ENCODE results near the gene B4GALNT2.
A peak's percentile ranks its signal among the peaks of the same experiment; 100 is the strongest.
"Not testable (repeated sequence)": the region's sequence is repeated elsewhere in the genome, so short reads cannot be mapped to it uniquely, and the experiment has no call there.

The B4GALNT2 gene

DNA sequence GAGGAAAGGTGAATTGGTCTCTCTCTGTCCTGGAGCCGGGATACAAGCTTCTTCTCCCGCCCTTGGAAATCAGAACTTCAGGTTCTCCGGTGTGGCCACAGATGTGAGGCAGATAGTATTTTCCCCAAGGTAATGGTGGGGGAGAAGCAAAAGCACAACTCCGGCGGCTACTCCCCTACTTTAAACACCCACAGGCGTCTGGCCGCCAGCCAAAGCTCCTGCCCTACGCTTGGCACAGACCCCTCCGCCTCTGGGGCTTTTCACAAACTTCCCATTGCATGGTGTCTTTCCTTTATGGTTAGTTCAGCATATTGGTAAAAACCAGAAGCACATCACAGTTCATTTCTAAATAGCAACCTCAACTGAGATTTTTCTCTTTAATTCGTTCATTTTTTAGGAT is 39.4 kb upstream of the B4GALNT2 start:
- CTCF ChIA-PET, result interaction anchor here (0.6 kb wide), 1 partner anchor 275 kb away, joined by 6 read pairs; no protein-coding TSS in a partner anchor
- no peak for DNase-seq (ENCODE audit: extremely low spot score)
- POLR2A ChIA-PET, result no interaction called here
- TF ChIP-seq LEF1 (IDR thresholded peaks at IDR 0.05; ENCODE audit: borderline replicate concordance), result no peak
- no peak for TF ChIP-seq HDGF (IDR thresholded peaks at IDR 0.05; ENCODE audit: borderline replicate concordance)
- no peak for TF ChIP-seq NFRKB (IDR thresholded peaks at IDR 0.05)
- TF ChIP-seq FOXA1 (IDR thresholded peaks at IDR 0.05), result no peak

DNA sequence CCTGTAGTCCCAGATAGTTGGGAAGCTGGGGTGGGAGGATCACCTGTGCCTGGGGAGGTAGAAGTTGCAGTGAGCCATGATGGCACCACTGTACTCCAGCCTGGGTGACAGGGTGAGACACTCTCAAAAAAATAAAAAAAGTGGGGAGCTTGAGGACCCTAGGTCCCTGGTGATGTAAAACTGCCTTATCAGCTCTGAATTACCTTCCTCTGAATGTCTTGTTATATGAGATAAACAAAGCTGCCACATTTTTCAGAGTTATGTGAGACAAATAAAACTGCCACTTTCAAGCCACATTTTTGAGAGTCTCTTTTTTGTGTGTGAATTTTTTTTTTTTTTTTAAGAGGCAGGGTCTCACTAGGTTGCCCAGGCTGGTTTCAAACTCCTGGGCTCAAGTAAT is 32.0 kb upstream of the B4GALNT2 start:
- no peak for DNase-seq (ENCODE audit: extremely low spot score)
- TF ChIP-seq ZNF384 (IDR thresholded peaks at IDR 0.05), result peak; percentile 39; the same call in 1 of the 2 replicates
- TF ChIP-seq TARDBP (IDR thresholded peaks at IDR 0.05), result no peak
- no peak for TF ChIP-seq CTBP1 (IDR thresholded peaks at IDR 0.05; ENCODE audit: borderline replicate concordance)
- TF ChIP-seq SUZ12 (IDR thresholded peaks at IDR 0.05), result no peak
- TF ChIP-seq BHLHE40 (IDR thresholded peaks at IDR 0.05; ENCODE audit: borderline replicate concordance), result no peak
- ChIA-PET CTCF (no interaction called here), POLR2A (interaction anchor here (0.9 kb wide), 1 partner anchor 92 kb away, joined by 3 read pairs; no protein-coding TSS in a partner anchor)

DNA sequence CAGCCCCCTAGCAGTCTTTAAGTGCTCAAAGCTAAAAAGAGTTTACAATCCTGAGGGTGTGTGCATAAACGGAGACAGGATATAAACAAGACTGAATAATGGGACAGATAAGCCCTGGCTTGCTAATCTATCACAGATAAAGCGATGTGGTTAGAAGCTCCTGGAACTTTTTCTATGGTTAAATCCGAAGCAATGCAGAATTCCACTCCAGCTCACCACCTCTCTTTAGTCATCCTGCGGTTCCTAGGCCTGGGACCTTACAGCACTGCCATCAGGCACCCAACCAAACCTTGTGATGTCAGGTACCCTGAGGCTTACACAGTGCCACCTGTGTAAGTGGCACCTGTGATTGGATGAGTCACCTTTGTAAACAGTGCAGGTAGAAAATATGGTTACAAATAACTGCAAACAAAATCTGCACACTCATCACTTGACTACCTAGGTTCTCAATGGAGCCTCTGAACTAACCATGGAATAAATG is 31.5 kb upstream of the B4GALNT2 start:
- ChIA-PET POLR2A (interaction anchor here (0.9 kb wide), 1 partner anchor 92 kb away, joined by 3 read pairs; no protein-coding TSS in a partner anchor), CTCF (interaction anchor here (0.6 kb wide), 1 partner anchor 307 kb away, joined by 4 read pairs; no protein-coding TSS in a partner anchor)
- TF ChIP-seq, protein P1, sequence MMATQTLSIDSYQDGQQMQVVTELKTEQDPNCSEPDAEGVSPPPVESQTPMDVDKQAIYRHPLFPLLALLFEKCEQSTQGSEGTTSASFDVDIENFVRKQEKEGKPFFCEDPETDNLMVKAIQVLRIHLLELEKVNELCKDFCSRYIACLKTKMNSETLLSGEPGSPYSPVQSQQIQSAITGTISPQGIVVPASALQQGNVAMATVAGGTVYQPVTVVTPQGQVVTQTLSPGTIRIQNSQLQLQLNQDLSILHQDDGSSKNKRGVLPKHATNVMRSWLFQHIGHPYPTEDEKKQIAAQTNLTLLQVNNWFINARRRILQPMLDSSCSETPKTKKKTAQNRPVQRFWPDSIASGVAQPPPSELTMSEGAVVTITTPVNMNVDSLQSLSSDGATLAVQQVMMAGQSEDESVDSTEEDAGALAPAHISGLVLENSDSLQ (IDR thresholded peaks at IDR 0.05), result no peak
- no peak for TF ChIP-seq SUZ12 (IDR thresholded peaks at IDR 0.05)
- no peak for TF ChIP-seq TARDBP (IDR thresholded peaks at IDR 0.05)
- no peak for DNase-seq (ENCODE audit: extremely low spot score)

DNA sequence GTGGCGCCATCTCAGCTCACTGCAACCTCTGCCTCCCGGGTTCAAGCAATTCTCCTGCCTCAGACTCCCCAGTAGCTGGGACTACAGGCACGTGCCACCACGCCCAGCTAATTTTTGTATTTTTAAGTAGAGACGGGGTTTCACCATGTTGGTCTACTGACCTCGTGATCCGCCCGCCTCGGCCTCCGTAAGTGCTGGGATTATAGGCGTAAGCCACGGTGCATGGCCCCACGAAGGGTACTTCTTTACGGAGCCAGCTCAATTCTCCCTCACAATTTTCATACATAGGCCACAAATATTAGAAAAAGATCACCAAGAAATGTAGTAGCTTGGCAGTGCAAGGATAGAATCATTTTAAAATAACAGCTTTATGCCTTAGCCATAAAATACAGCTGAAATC is 29.2 kb upstream of the B4GALNT2 start:
- DNase-seq (ENCODE audit: extremely low spot score); POLR2A ChIA-PET: not testable (repeated sequence)
- CTCF ChIA-PET, result interaction anchor here (0.7 kb wide), 2 partner anchors 11 to 77 kb away, joined by 3 to 8 read pairs; no protein-coding TSS in a partner anchor

DNA sequence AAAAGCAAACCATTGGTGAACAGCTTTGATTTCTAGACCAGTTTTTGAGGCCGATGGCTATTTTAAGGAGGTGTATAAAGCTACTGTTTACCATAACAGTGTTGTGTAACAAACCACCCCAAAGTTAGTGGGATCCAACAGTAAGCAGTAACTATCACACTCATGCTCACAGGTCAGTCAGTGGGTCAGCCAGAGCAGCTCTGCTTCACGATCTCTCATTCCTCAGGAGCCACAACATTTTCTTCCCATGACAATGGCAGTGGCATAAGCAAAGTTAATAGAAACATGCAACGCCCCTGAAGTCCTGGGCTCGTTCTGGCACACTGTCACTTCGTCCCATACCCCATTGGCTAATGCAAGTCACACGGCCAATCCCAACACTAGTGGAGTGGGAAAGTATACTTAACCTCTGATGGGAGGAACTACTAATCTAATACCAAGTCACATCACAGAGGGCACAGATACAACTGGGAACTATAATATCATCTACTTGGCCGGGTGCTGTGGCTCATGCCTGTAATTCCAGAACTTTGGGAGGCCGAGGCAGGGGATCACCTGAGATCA is 28.0 kb upstream of the B4GALNT2 start:
- ChIA-PET POLR2A (interaction anchor here (0.6 kb wide), 1 partner anchor 17 kb away, joined by 3 read pairs; no protein-coding TSS in a partner anchor), CTCF (no interaction called here)
- TF ChIP-seq ARNT (IDR thresholded peaks at IDR 0.05) (no peak), SUZ12 (IDR thresholded peaks at IDR 0.05) (no peak), CTBP1 (IDR thresholded peaks at IDR 0.05; ENCODE audit: borderline replicate concordance) (no peak), FOXK2 (IDR thresholded peaks at IDR 0.05) (no peak), LEF1 (IDR thresholded peaks at IDR 0.05; ENCODE audit: borderline replicate concordance) (no peak), L3MBTL2 (conservative IDR thresholded peaks at IDR 0.05) (no peak), HDGF (IDR thresholded peaks at IDR 0.05; ENCODE audit: borderline replicate concordance) (no peak), ZNF384 (IDR thresholded peaks at IDR 0.05) (no peak), BHLHE40 (IDR thresholded peaks at IDR 0.05; ENCODE audit: borderline replicate concordance) (no peak), ELF4 (IDR thresholded peaks at IDR 0.05) (no peak), FOXM1 (IDR thresholded peaks at IDR 0.05; ENCODE audit: borderline replicate concordance) (no peak), TARDBP (IDR thresholded peaks at IDR 0.05) (no peak), NFRKB (IDR thresholded peaks at IDR 0.05) (no peak), SP1 (IDR thresholded peaks at IDR 0.05) (no peak), FOXA1 (IDR thresholded peaks at IDR 0.05) (no peak)
- TF ChIP-seq, protein P1 (IDR thresholded peaks at IDR 0.05), result no peak
- DNase-seq (ENCODE audit: extremely low spot score), result no peak

DNA sequence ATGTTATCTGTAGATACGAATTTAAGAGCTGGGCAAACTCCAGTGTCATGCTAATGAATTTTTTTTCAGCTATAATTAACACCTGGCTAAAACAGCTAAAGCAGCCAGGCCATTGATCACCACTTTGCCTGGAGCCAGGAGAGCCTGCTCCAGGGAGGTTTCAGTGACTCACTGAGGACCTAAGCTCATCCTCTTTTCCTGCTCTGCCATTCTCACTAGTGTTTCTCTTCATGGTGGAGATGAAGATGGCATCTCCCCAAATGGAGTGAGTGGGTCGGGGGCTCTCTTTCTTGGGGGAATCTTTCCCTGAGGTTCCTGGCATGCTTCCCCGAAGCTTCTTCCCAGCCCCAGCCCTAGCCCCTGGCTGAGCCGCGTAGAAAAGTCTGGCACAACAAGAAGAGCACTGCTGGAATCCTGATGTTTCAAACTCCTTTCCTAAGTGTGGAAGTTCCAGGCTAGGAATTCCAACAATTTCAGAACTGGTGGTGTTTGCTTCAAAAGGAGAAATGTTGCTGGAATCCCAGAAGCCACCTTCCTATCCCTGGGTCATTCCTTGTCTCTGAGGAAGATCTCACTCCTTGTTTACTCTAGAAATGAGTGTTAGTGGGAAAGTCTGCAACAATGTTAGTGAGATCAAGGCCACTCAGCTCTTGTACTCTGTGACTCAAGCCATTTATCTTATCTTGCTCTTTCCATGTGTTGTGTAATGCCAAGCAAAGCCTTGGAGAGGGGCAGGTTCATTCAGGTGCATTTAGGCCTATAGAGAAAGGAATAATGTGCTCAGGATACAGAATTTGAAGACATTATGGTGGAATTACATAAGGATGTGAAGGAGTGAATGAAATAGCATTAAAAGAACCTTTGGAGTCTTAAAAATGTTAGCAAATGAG is 26.0 kb upstream of the B4GALNT2 start:
- CTCF ChIA-PET, result interaction anchor here (0.8 kb wide), 1 partner anchor 210 kb away, joined by 3 read pairs; no protein-coding TSS in a partner anchor
- no peak for DNase-seq (ENCODE audit: extremely low spot score)
- TF ChIP-seq, protein P1 (IDR thresholded peaks at IDR 0.05), result no peak
- TF ChIP-seq ELF4 (IDR thresholded peaks at IDR 0.05) (no peak), L3MBTL2 (conservative IDR thresholded peaks at IDR 0.05) (no peak), NFRKB (IDR thresholded peaks at IDR 0.05) (no peak), CTBP1 (IDR thresholded peaks at IDR 0.05; ENCODE audit: borderline replicate concordance) (no peak), ZNF384 (IDR thresholded peaks at IDR 0.05) (no peak), FOXA1 (IDR thresholded peaks at IDR 0.05) (no peak)
- POLR2A ChIA-PET, result no interaction called here

DNA sequence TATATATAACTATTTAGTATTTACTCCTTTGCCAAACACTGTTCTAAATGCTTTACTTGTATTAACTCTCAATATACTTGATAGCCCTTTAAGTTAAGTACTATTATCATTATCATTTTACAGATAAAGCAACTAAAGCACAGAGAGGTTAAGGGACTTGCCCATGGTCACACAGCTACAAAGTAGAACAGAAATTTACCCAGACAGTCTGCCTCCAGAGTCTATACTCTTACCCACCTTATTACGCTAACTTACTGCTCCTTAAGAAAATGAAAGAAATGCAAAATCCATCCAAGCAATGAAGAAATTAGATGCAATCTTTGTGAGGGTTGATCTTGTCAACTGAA is 25.4 kb upstream of the B4GALNT2 start:
- no peak for TF ChIP-seq HDGF (IDR thresholded peaks at IDR 0.05; ENCODE audit: borderline replicate concordance)
- no peak for TF ChIP-seq SP1 (IDR thresholded peaks at IDR 0.05)
- no peak for TF ChIP-seq FOXA1 (IDR thresholded peaks at IDR 0.05)
- no peak for TF ChIP-seq BHLHE40 (IDR thresholded peaks at IDR 0.05; ENCODE audit: borderline replicate concordance)
- TF ChIP-seq ZNF384 (IDR thresholded peaks at IDR 0.05), result no peak
- TF ChIP-seq FOXM1 (IDR thresholded peaks at IDR 0.05; ENCODE audit: borderline replicate concordance), result no peak
- TF ChIP-seq SUZ12 (IDR thresholded peaks at IDR 0.05), result no peak
- no peak for TF ChIP-seq FOXK2 (IDR thresholded peaks at IDR 0.05)
- TF ChIP-seq ELF4 (IDR thresholded peaks at IDR 0.05), result no peak
- no peak for TF ChIP-seq NFRKB (IDR thresholded peaks at IDR 0.05)
- TF ChIP-seq CTBP1 (IDR thresholded peaks at IDR 0.05; ENCODE audit: borderline replicate concordance), result no peak
- TF ChIP-seq LEF1 (IDR thresholded peaks at IDR 0.05; ENCODE audit: borderline replicate concordance), result no peak
- TF ChIP-seq, protein P1 (IDR thresholded peaks at IDR 0.05), result no peak
- no peak for DNase-seq (ENCODE audit: extremely low spot score)
- POLR2A ChIA-PET, result no interaction called here
- CTCF ChIA-PET, result interaction anchor here (0.8 kb wide), 1 partner anchor 209 kb away, joined by 3 read pairs; no protein-coding TSS in a partner anchor
